ENCODE measurements around the gene PTTG1IP2. TPM values are rescaled to one million over a fixed set of nuclear protein-coding genes. Genes with fewer than 3 reads are reported as not detected.

The PTTG1IP2 gene
- total RNA-seq, 1 donor from 2014 or later = not detected

GRCh38 chr7:90483251-90483650, 13.8 kb downstream of the PTTG1IP2 start:
- peak; percentile 28 for DNase-seq (ENCODE audit: low read depth)

GRCh38 chr7:90484706-90485105, 15.3 kb downstream of the PTTG1IP2 start:
- DNase-seq (ENCODE audit: low read depth) = no peak

- no peak for DNase-seq (ENCODE audit: low read depth)
Observed at GRCh38 chr7:90485734-90486316, 16.4 kb downstream of the PTTG1IP2 start.

GRCh38 chr7:90487808-90488207, 18.4 kb downstream of the PTTG1IP2 start:
- no peak for DNase-seq (ENCODE audit: low read depth)

GRCh38 chr7:90488220-90488619, 18.8 kb downstream of the PTTG1IP2 start:
- no peak for DNase-seq (ENCODE audit: low read depth)

- peak; percentile 4 for DNase-seq (ENCODE audit: low read depth)
Observed at GRCh38 chr7:90492250-90492649, 22.8 kb downstream of the PTTG1IP2 start.

GRCh38 chr7:90495241-90495640, 25.8 kb downstream of the PTTG1IP2 start:
- no peak for DNase-seq (ENCODE audit: low read depth)

GRCh38 chr7:90502539-90502938, 33.1 kb downstream of the PTTG1IP2 start:
- no peak for DNase-seq (ENCODE audit: low read depth)

- peak; percentile 22 for DNase-seq (ENCODE audit: low read depth)
Observed at GRCh38 chr7:90503367-90503766, 33.9 kb downstream of the PTTG1IP2 start.

GRCh38 chr7:90507692-90508091, 38.3 kb downstream of the PTTG1IP2 start:
- DNase-seq (ENCODE audit: low read depth) = no peak

- no peak for DNase-seq (ENCODE audit: low read depth)
Observed at GRCh38 chr7:90511776-90512175, 42.3 kb downstream of the PTTG1IP2 start.

GRCh38 chr7:90512821-90513254, 43.4 kb downstream of the PTTG1IP2 start:
- DNase-seq (ENCODE audit: low read depth) = peak; percentile 81

- DNase-seq (ENCODE audit: low read depth) = no peak
Observed at GRCh38 chr7:90516257-90516656, 46.8 kb downstream of the PTTG1IP2 start.

GRCh38 chr7:90518630-90519029, 49.2 kb downstream of the PTTG1IP2 start:
- no peak for DNase-seq (ENCODE audit: low read depth)

GRCh38 chr7:90520484-90520883, 51.0 kb downstream of the PTTG1IP2 start:
- DNase-seq (ENCODE audit: low read depth) = peak; percentile 42

GRCh38 chr7:90530263-90530662, 60.8 kb downstream of the PTTG1IP2 start:
- peak; percentile 21 for DNase-seq (ENCODE audit: low read depth)

- DNase-seq (ENCODE audit: low read depth) = no peak
Observed at GRCh38 chr7:90532231-90532929, 62.9 kb downstream of the PTTG1IP2 start.

- peak; percentile 13 for DNase-seq (ENCODE audit: low read depth)
Observed at GRCh38 chr7:90536449-90536848, 67.0 kb downstream of the PTTG1IP2 start.

- DNase-seq (ENCODE audit: low read depth) = no peak
Observed at GRCh38 chr7:90538405-90538804, 69.0 kb downstream of the PTTG1IP2 start.

- no peak for DNase-seq (ENCODE audit: low read depth)
Observed at GRCh38 chr7:90540406-90540805, 71.0 kb downstream of the PTTG1IP2 start.

GRCh38 chr7:90551036-90551435, 81.6 kb downstream of the PTTG1IP2 start:
- DNase-seq (ENCODE audit: low read depth) = peak; percentile 13

GRCh38 chr7:90552521-90552920, 83.1 kb downstream of the PTTG1IP2 start:
- DNase-seq (ENCODE audit: low read depth) = peak; percentile 25

- peak; percentile 32 for DNase-seq (ENCODE audit: low read depth)
Observed at GRCh38 chr7:90560730-90561129, 91.3 kb downstream of the PTTG1IP2 start.

Measured in renal cortical epithelial cell (primary cell).